ENCODE data around the gene HIC1.

- TF ChIP-seq CTCF (conservative IDR thresholded peaks at IDR 0.05; ENCODE audit: low read depth, low read length) (no peak), POLR2A (IDR thresholded peaks at IDR 0.05; ENCODE audit: low read depth, low read length) (no peak), NFE2L2 (IDR thresholded peaks at IDR 0.05; ENCODE audit: low read depth, low read length) (no peak), CHD1 (IDR thresholded peaks at IDR 0.05; ENCODE audit: low read depth, low read length) (no peak), MAFK (IDR thresholded peaks at IDR 0.05; ENCODE audit: low read depth, low read length) (no peak), SMC3 (IDR thresholded peaks at IDR 0.05; ENCODE audit: low read depth, low read length) (no peak), RCOR1 (IDR thresholded peaks at IDR 0.05; ENCODE audit: insufficient replicate concordance, low read length) (no peak), USF2 (IDR thresholded peaks at IDR 0.05; ENCODE audit: low read depth, low read length) (no peak), MXI1 (IDR thresholded peaks at IDR 0.05; ENCODE audit: borderline replicate concordance, low read depth, low read length) (no peak), BHLHE40 (IDR thresholded peaks at IDR 0.05; ENCODE audit: low read depth, low read length) (no peak), RAD21 (IDR thresholded peaks at IDR 0.05; ENCODE audit: low read length) (no peak)
These were observed 55.5 kb downstream of the HIC1 start for GRCh38 chr17:2110436-2110835.
